ENCODE results near the gene SLC13A3.
A peak's percentile ranks its signal among the peaks of the same experiment; 100 is the strongest.

The SLC13A3 gene

GRCh38 chr20:46562373-46563169 lies 88.7 kb downstream of the SLC13A3 start:
- TF ChIP-seq, protein P1, sequence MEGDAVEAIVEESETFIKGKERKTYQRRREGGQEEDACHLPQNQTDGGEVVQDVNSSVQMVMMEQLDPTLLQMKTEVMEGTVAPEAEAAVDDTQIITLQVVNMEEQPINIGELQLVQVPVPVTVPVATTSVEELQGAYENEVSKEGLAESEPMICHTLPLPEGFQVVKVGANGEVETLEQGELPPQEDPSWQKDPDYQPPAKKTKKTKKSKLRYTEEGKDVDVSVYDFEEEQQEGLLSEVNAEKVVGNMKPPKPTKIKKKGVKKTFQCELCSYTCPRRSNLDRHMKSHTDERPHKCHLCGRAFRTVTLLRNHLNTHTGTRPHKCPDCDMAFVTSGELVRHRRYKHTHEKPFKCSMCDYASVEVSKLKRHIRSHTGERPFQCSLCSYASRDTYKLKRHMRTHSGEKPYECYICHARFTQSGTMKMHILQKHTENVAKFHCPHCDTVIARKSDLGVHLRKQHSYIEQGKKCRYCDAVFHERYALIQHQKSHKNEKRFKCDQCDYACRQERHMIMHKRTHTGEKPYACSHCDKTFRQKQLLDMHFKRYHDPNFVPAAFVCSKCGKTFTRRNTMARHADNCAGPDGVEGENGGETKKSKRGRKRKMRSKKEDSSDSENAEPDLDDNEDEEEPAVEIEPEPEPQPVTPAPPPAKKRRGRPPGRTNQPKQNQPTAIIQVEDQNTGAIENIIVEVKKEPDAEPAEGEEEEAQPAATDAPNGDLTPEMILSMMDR (conservative IDR thresholded peaks at IDR 0.05; ENCODE audit: control insufficient read depth, insufficient read depth, low read depth, low read length), result peak; percentile 91
- DNase-seq (ENCODE audit: low read depth), result peak; percentile 65
- peak overlapping the region; percentile 41 for H3K4me3 ChIP-seq (ENCODE audit: control insufficient read depth, low read depth, low read length)

- peak overlapping the region; percentile 41 for H3K4me3 ChIP-seq (ENCODE audit: control insufficient read depth, low read depth, low read length)
- TF ChIP-seq, protein P1 (conservative IDR thresholded peaks at IDR 0.05; ENCODE audit: control insufficient read depth, insufficient read depth, low read depth, low read length), result no peak
- DNase-seq (ENCODE audit: low read depth), result no peak
These were observed 89.3 kb downstream of the SLC13A3 start for GRCh38 chr20:46562009-46562372.

GRCh38 chr20:46559685-46560440 lies 91.4 kb downstream of the SLC13A3 start:
- no peak overlapping the region for H3K4me3 ChIP-seq (ENCODE audit: control insufficient read depth, low read depth, low read length)
- DNase-seq (ENCODE audit: low read depth), result no peak
- TF ChIP-seq, protein P1 (conservative IDR thresholded peaks at IDR 0.05; ENCODE audit: control insufficient read depth, insufficient read depth, low read depth, low read length), result no peak

- H3K4me3 ChIP-seq (ENCODE audit: control insufficient read depth, low read depth, low read length), result no peak overlapping the region
- DNase-seq (ENCODE audit: low read depth), result no peak
- TF ChIP-seq, protein P1 (conservative IDR thresholded peaks at IDR 0.05; ENCODE audit: control insufficient read depth, insufficient read depth, low read depth, low read length), result no peak
These were observed 92.3 kb downstream of the SLC13A3 start for GRCh38 chr20:46559001-46559400.

DNA sequence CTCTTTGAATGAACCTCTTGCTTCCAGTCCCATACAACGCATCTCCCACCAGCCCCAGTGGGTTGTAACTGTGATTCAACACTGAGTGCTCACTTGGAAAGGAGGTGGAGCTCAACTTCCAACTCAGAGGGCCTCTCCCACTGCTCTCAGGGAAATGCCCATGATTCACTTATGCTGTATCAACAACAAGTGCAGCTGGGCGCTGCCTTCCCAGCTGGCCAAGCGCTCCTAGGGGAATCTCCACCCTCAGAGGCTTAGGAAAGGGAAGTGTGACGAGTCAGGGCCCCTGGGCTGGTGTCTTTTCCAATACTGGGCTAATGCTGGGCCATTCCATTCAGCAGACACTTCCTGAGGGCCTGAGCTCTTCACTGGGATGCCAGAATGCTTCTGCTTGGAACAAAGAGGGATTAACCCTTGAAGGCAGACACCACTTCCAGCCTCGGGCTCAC lies 92.7 kb downstream of the SLC13A3 start:
- DNase-seq (ENCODE audit: low read depth), result peak; percentile 96
- TF ChIP-seq, protein P1 (conservative IDR thresholded peaks at IDR 0.05; ENCODE audit: control insufficient read depth, insufficient read depth, low read depth, low read length), result no peak
- no peak overlapping the region for H3K4me3 ChIP-seq (ENCODE audit: control insufficient read depth, low read depth, low read length)

GRCh38 chr20:46557231-46557956 lies 93.9 kb downstream of the SLC13A3 start:
- peak; percentile 67 for DNase-seq (ENCODE audit: low read depth)
- TF ChIP-seq, protein P1 (conservative IDR thresholded peaks at IDR 0.05; ENCODE audit: control insufficient read depth, insufficient read depth, low read depth, low read length), result no peak
- no peak overlapping the region for H3K4me3 ChIP-seq (ENCODE audit: control insufficient read depth, low read depth, low read length)
